ENCODE data around the gene CNTN1. TPM values are rescaled to one million over a fixed set of nuclear protein-coding genes. Genes with fewer than 3 reads are reported as not detected.

The CNTN1 gene
- total RNA-seq, 1 experiment from 2014 or later = 3.0 TPM

DNA sequence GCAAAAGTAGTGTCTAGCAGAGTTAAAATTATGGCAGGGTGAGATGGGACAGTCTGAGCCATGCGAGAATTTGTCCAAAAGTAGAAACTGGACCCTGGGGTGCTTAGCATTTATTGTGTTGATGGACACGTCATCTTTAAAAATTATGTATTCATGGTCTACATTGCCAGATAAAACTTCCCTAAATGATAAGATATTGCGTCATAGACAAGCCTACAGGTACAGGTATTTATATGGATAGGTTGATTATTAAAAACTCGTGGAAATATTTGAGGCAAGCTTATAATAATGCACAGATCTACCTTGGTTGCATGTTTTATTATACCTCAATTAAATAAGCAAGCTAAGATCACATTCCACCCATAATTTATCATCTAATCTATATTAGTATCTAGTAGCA is 299.9 kb downstream of the CNTN1 start (continued):
- TF ChIP-seq, protein P1, sequence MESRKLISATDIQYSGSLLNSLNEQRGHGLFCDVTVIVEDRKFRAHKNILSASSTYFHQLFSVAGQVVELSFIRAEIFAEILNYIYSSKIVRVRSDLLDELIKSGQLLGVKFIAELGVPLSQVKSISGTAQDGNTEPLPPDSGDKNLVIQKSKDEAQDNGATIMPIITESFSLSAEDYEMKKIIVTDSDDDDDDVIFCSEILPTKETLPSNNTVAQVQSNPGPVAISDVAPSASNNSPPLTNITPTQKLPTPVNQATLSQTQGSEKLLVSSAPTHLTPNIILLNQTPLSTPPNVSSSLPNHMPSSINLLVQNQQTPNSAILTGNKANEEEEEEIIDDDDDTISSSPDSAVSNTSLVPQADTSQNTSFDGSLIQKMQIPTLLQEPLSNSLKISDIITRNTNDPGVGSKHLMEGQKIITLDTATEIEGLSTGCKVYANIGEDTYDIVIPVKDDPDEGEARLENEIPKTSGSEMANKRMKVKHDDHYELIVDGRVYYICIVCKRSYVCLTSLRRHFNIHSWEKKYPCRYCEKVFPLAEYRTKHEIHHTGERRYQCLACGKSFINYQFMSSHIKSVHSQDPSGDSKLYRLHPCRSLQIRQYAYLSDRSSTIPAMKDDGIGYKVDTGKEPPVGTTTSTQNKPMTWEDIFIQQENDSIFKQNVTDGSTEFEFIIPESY (IDR thresholded peaks at IDR 0.05; ENCODE audit: extremely low read depth, insufficient replicate concordance, low read length) = no peak
- no peak for TF ChIP-seq JUND (IDR thresholded peaks at IDR 0.05)

DNA sequence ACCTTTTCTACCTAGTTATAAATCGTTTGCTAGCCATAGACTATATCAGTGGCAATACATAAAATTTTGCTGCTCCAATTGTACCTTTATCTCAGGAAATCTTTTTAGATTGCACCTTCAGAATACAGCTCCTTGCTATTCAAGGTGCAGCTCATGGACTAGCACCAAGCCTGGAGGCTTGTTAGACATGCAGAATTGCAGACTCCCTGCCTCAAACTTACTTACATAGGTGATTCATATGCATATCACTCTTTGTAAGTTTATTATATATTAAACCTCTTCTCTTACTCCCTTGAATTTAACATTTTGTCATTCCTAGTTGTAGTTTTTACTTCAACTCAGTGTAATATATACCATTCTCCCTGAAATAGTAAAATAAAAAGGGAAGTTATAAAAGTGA is 300.4 kb downstream of the CNTN1 start:
- H2AFZ ChIP-seq (ENCODE audit: low read depth, low read length, poor library complexity, severe bottlenecking) = no peak overlapping the region
- DNase-seq (ENCODE audit: low read depth, low spot score) = no peak
- no peaks in the 10 kb centered on the region for H4K20me1 ChIP-seq (ENCODE audit: insufficient read depth)
- H3K9me3 ChIP-seq (ENCODE audit: control insufficient read depth in 1 of 2, insufficient read depth in 1 of 2, low read depth in 1 of 2, low read length in 2 of 2) = no peaks in the 10 kb centered on the region
- H3K36me3 ChIP-seq (ENCODE audit: control insufficient read depth in 1 of 2, insufficient read depth in 2 of 2, low read length in 2 of 2) = no peaks in the 10 kb centered on the region
- ChIA-PET POLR2A (no interaction called here), CTCF (no interaction called here), RAD21 (ENCODE audit: low non-redundant PET in 1 of 2, low total read pairs in 2 of 2, uncharacterized antibody in 2 of 2, unreplicated experiment in 2 of 2) (no interaction called here)
- H3K79me2 ChIP-seq (ENCODE audit: insufficient read depth, low read length) = no peaks in the 10 kb centered on the region
- intact Hi-C loops (cut with micrococcal nuclease) = no loop called here
- no peak overlapping the region for H3K4me3 ChIP-seq (replicated peaks in 1 of 2; ENCODE audit: low read depth in 1 of 2, low read length in 2 of 2)
- no peaks in the 10 kb centered on the region for H3K9me2 ChIP-seq (ENCODE audit: insufficient read depth)
- no peaks in the 10 kb centered on the region for H3K27me3 ChIP-seq (ENCODE audit: insufficient read depth, low read length)
- no peak overlapping the region for H3K27ac ChIP-seq (ENCODE audit: low read depth, low read length)
- no peaks in the 10 kb centered on the region for H3K4me1 ChIP-seq (ENCODE audit: control insufficient read depth in 1 of 2, insufficient read depth in 2 of 2, low read length in 2 of 2)
- no peak overlapping the region for H3K4me2 ChIP-seq (ENCODE audit: low read length)
- BruUV-seq (replicated peaks) = no TSS peak
- ATAC-seq = no peak
- no peak overlapping the region for H3K9ac ChIP-seq (ENCODE audit: low read length)
- TF ChIP-seq POLR2A (IDR thresholded peaks at IDR 0.05; ENCODE audit: borderline replicate concordance, extremely low read depth, insufficient read depth, insufficient read length) = no peak
- TF ChIP-seq RAD21 (IDR thresholded peaks at IDR 0.05; ENCODE audit: low read depth) = no peak
- no peak for TF ChIP-seq SIN3A (IDR thresholded peaks at IDR 0.05; ENCODE audit: low read depth)
- no peak for TF ChIP-seq ZFX (IDR thresholded peaks at IDR 0.05)
- TF ChIP-seq JUND (IDR thresholded peaks at IDR 0.05) = no peak
- TF ChIP-seq, protein P1 (IDR thresholded peaks at IDR 0.05; ENCODE audit: extremely low read depth, insufficient replicate concordance, low read length) = no peak
- TF ChIP-seq, protein P2, sequence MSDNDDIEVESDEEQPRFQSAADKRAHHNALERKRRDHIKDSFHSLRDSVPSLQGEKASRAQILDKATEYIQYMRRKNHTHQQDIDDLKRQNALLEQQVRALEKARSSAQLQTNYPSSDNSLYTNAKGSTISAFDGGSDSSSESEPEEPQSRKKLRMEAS (IDR thresholded peaks at IDR 0.05) = no peak
- TF ChIP-seq CBX3 (IDR thresholded peaks at IDR 0.05; ENCODE audit: low read depth) = no peak
- no peak for TF ChIP-seq CEBPB (IDR thresholded peaks at IDR 0.05; ENCODE audit: low read depth)
- no peak for TF ChIP-seq EGR1 (IDR thresholded peaks at IDR 0.05; ENCODE audit: low read depth)
- TF ChIP-seq POLR2AphosphoS5 (IDR thresholded peaks at IDR 0.05; ENCODE audit: low read depth, low read length) = no peak
- TF ChIP-seq EZH2phosphoT487 (IDR thresholded peaks at IDR 0.05; ENCODE audit: borderline replicate concordance) = no peak
- TF ChIP-seq FOSL1 (IDR thresholded peaks at IDR 0.05; ENCODE audit: low read depth) = no peak
- no peak for TF ChIP-seq EZH2 (IDR thresholded peaks at IDR 0.05)
- no peak for TF ChIP-seq ZNF274 (IDR thresholded peaks at IDR 0.05; ENCODE audit: low read depth, low read length)
- TF ChIP-seq CTCF (IDR thresholded peaks at IDR 0.05 in 2 of 3, conservative IDR thresholded peaks at IDR 0.05 in 1 of 3; ENCODE audit: borderline replicate concordance in 1 of 3, insufficient read depth in 1 of 3, low read depth in 2 of 3, low read length in 2 of 3) = no peak
- TF ChIP-seq REST (IDR thresholded peaks at IDR 0.05; ENCODE audit: low read depth) = no peak

All from HCT116 (cell line).